IMR-90 (cell line): ENCODE data around the gene OR5B21. TPM values are rescaled to one million over a fixed set of nuclear protein-coding genes. Genes with fewer than 3 reads are reported as not detected.

Experiments
- ATAC-seq: fragments of 200-7000 bp; cut with Tn5 transposase; 2 replicates; pipeline ENCODE4 v1.9.1; 2020; ENCODE audit warnings: low read depth, mild to moderate bottlenecking, moderate library complexity
- BruUV-seq: library from RNA; stranded (reverse); fragments of 400-500 nt; replicated peaks from 2 replicates; lab custom pipeline; 2021; lab: Mats Ljungman, UMichigan
- CTCF ChIA-PET: fragments of 300-600 bp; formaldehyde crosslinking; extraction: SDS; loops from one replicate; lab custom pipeline; 2021; ENCODE audit warnings: antibody characterized with exemption; lab: Yijun Ruan, JAX
- POLR2A ChIA-PET: fragments of 300-600 bp; sonication (Branson Sonifier 250); formaldehyde crosslinking; loops from one replicate; lab custom pipeline; 2022; ENCODE audit warnings: antibody characterized with exemption; ENCODE audit not compliant: unreplicated experiment; lab: Charles Lee
- DNase-seq: peaks from one replicate; pipeline ENCODE4 v3.0.0; 2013
- H2AFZ ChIP-seq: replicated peaks from 2 replicates; pipeline ENCODE3; 2013; ENCODE audit warnings: low read length, mild to moderate bottlenecking; ENCODE audit not compliant: poor library complexity
- H2AK5ac ChIP-seq: 2 replicates; pipeline ENCODE4 v1.6.1; 2013; ENCODE audit warnings: low read depth, low read length, inconsistent platforms
- H2AK9ac ChIP-seq: replicated peaks from 2 replicates; pipeline ENCODE3; 2013; ENCODE audit warnings: mild to moderate bottlenecking, low read depth, low read length, moderate library complexity; ENCODE audit not compliant: poor library complexity
- H2BK120ac ChIP-seq: 2 replicates; pipeline ENCODE4 v1.6.1; 2013; ENCODE audit warnings: low read depth, low read length, inconsistent platforms
- H2BK15ac ChIP-seq: 3 replicates; pipeline ENCODE4 v1.6.1; 2013; ENCODE audit warnings: low read depth, low read length, inconsistent platforms
- H2BK20ac ChIP-seq: 2 replicates; pipeline ENCODE4 v1.6.1; 2013; ENCODE audit warnings: low read depth, mild to moderate bottlenecking, inconsistent platforms, low read length, moderate library complexity
- H2BK5ac ChIP-seq: 2 replicates; pipeline ENCODE4 v1.6.1; 2013; ENCODE audit warnings: mild to moderate bottlenecking, low read depth, low read length, inconsistent platforms; ENCODE audit not compliant: poor library complexity, severe bottlenecking
- H3K14ac ChIP-seq: replicated peaks from 2 replicates; pipeline ENCODE4 v1.6.1; 2013; ENCODE audit warnings: low read depth, low read length, inconsistent platforms
- H3K18ac ChIP-seq: 2 replicates; pipeline ENCODE4 v1.6.1; 2013; ENCODE audit warnings: low read depth, low read length, control low read depth
- H3K23ac ChIP-seq: 2 replicates; pipeline ENCODE4 v1.6.1; 2013; ENCODE audit warnings: low read depth, low read length, inconsistent platforms
- H3K27ac ChIP-seq: 2 replicates; pipeline ENCODE4 v1.5.1; 2013; ENCODE audit warnings: mild to moderate bottlenecking, control low read depth, low read length; ENCODE audit not compliant: insufficient read depth
- H3K27me3 ChIP-seq: 2 replicates; pipeline ENCODE4 v1.6.1; 2013; ENCODE audit warnings: low read length; ENCODE audit not compliant: control insufficient read depth, insufficient read depth
- H3K36me3 ChIP-seq: 2 replicates; pipeline ENCODE4 v1.6.1; 2013; ENCODE audit warnings: low read length, mixed read lengths; ENCODE audit not compliant: control insufficient read depth, insufficient read depth
- H3K4ac ChIP-seq: 2 replicates; pipeline ENCODE4 v1.6.1; 2013; ENCODE audit warnings: low read depth, low read length, inconsistent platforms
- H3K4me1 ChIP-seq: 2 replicates; pipeline ENCODE4 v1.6.1; 2013; ENCODE audit warnings: low read length, mixed read lengths; ENCODE audit not compliant: control insufficient read depth, insufficient read depth
- H3K4me2 ChIP-seq: 2 replicates; pipeline ENCODE4 v1.6.1; 2013; ENCODE audit warnings: low read depth, mild to moderate bottlenecking, control low read depth, low read length, moderate library complexity
- H3K4me3 ChIP-seq: 2 replicates; pipeline ENCODE4 v1.5.1; 2013; ENCODE audit warnings: low read depth, mild to moderate bottlenecking, control low read depth, low read length, moderate library complexity; ENCODE audit not compliant: insufficient read depth
- H3K56ac ChIP-seq: 2 replicates; pipeline ENCODE4 v1.6.1; 2013; ENCODE audit warnings: low read length, inconsistent platforms; ENCODE audit not compliant: insufficient read depth; ENCODE audit errors: extremely low read depth
- H3K79me1 ChIP-seq, 2 experiments: 2 replicates each; pipeline ENCODE4 v1.6.1; 2013; ENCODE audit warnings: low read length in 2 of 2, inconsistent platforms in 1 of 2, low read depth in 1 of 2
- H3K9ac ChIP-seq: 2 replicates; pipeline ENCODE4 v1.6.1; 2013; ENCODE audit warnings: low read depth, low read length, control low read depth
- H3K9me1 ChIP-seq: 2 replicates; pipeline ENCODE4 v1.6.1; 2013; ENCODE audit warnings: low read length, inconsistent platforms; ENCODE audit not compliant: insufficient read depth
- H3K9me3 ChIP-seq: 2 replicates; pipeline ENCODE4 v1.6.1; 2013; ENCODE audit warnings: low read length; ENCODE audit not compliant: control insufficient read depth, insufficient read depth
- H4K20me1 ChIP-seq: 2 replicates; pipeline ENCODE4 v1.6.1; 2013; ENCODE audit warnings: low read length, inconsistent platforms; ENCODE audit not compliant: insufficient read depth
- H4K5ac ChIP-seq: 2 replicates; pipeline ENCODE4 v1.6.1; 2013; ENCODE audit warnings: mild to moderate bottlenecking, low read depth, low read length, control low read depth
- H4K8ac ChIP-seq, 2 experiments: 2 replicates each; pipeline ENCODE4 v1.6.1; 2013; ENCODE audit warnings: low read depth in 2 of 2, low read length in 2 of 2, control low read depth in 1 of 2, inconsistent platforms in 1 of 2
- H4K91ac ChIP-seq: 2 replicates; pipeline ENCODE4 v1.6.1; 2013; ENCODE audit warnings: low read depth, low read length, inconsistent platforms; ENCODE audit not compliant: insufficient read depth
- BHLHE40 ChIP-seq: fragments of 150-350 bp; IDR thresholded peaks from 2 replicates; pipeline ENCODE4 v1.6.1; 2016; ENCODE audit warnings: mild to moderate bottlenecking, low read depth, low read length
- CEBPB ChIP-seq: IDR thresholded peaks from 2 replicates; pipeline ENCODE4 v1.6.1; 2012; ENCODE audit warnings: low read depth, low read length, improper control_type of control experiment
- CHD1 ChIP-seq: IDR thresholded peaks from 2 replicates; pipeline ENCODE4 v1.6.1; 2012; ENCODE audit warnings: low read depth, low read length, improper control_type of control experiment
- CTCF ChIP-seq: conservative IDR thresholded peaks from 2 replicates; pipeline ENCODE4 v1.5.1; 2012; ENCODE audit warnings: mild to moderate bottlenecking, low read depth, low read length, improper control_type of control experiment
- ELK1 ChIP-seq: fragments of 150-350 bp; IDR thresholded peaks from 2 replicates; pipeline ENCODE4 v1.6.1; 2016; ENCODE audit warnings: low read depth, mild to moderate bottlenecking, low read length, moderate library complexity, borderline replicate concordance
- MAFK ChIP-seq: IDR thresholded peaks from 2 replicates; pipeline ENCODE4 v1.6.1; 2012; ENCODE audit warnings: low read depth, low read length, improper control_type of control experiment
- MAZ ChIP-seq: IDR thresholded peaks from 2 replicates; pipeline ENCODE4 v1.6.1; 2012; ENCODE audit warnings: low read depth, mild to moderate bottlenecking, low read length, improper control_type of control experiment, moderate library complexity, borderline replicate concordance
- MXI1 ChIP-seq: IDR thresholded peaks from 2 replicates; pipeline ENCODE4 v1.6.1; 2012; ENCODE audit warnings: low read depth, mild to moderate bottlenecking, low read length, moderate library complexity, borderline replicate concordance
- NFE2L2 ChIP-seq: fragments of 150-350 bp; IDR thresholded peaks from 2 replicates; pipeline ENCODE4 v1.6.1; 2016; ENCODE audit warnings: low read depth, mild to moderate bottlenecking, low read length
- RAD21 ChIP-seq: IDR thresholded peaks from 2 replicates; pipeline ENCODE4 v1.6.1; 2012; ENCODE audit warnings: low read length, improper control_type of control experiment
- RFX5 ChIP-seq: IDR thresholded peaks from 2 replicates; pipeline ENCODE4 v1.8.0; 2012; ENCODE audit warnings: low read depth, mild to moderate bottlenecking, low read length, moderate library complexity
- USF2 ChIP-seq: fragments of 150-350 bp; IDR thresholded peaks from 2 replicates; pipeline ENCODE4 v1.6.1; 2017; ENCODE audit warnings: mild to moderate bottlenecking, antibody characterized with exemption, low read length, low read depth
- WGBS, 2 experiments: methylation state at CpG; one replicate each; pipeline versions ENCODE4 v1.1.5 to v1.1.7; 2013; ENCODE audit warnings: missing lambda C conversion rate in 2 of 2; ENCODE audit not compliant: insufficient read length in 1 of 2; ENCODE audit errors: extremely low coverage in 2 of 2; 5-methylcytosine and 5-hydroxymethylcytosine counted together
- dilution Hi-C: fragments of 300-500 bp; cut with HindIII; formaldehyde crosslinking; loops from one replicate; pipeline ENCODE4 v1.14.3; 2018; ENCODE audit warnings: low sequenced_read_pairs; ENCODE audit not compliant: unreplicated experiment
- in situ Hi-C: fragments of 300-500 bp; cut with MboI; formaldehyde crosslinking; loops from 3 replicates; pipeline ENCODE4 v1.14.3; 2019; ENCODE audit warnings: low sequenced_read_pairs, inconsistent platforms, mixed read lengths
- intact Hi-C: fragments of 100-400 bp; cut with micrococcal nuclease; formaldehyde crosslinking; loops from 2 replicates; pipeline ENCODE4 v1.10.0; 2022
- polyA plus RNA-seq, 3 experiments: library from polyadenylated mRNA; depleted of rRNA; stranded (reverse); fragments of >200 nt; gene quantifications; 2 replicates each; pipeline ENCODE4 v1.2.3, GENCODE V29; 2012; ENCODE audit warnings: low replicate concordance in 1 of 3
- total RNA-seq: library from RNA; depleted of rRNA; stranded (reverse); fragments of >200 nt; gene quantifications from 2 replicates; pipeline ENCODE4 v1.2.3, GENCODE V29; 2012

OR5B21 gene
- total and polyA plus RNA-seq, 2 of the 4 experiments (the other 2 are of a cell fraction), result not detected

DNA sequence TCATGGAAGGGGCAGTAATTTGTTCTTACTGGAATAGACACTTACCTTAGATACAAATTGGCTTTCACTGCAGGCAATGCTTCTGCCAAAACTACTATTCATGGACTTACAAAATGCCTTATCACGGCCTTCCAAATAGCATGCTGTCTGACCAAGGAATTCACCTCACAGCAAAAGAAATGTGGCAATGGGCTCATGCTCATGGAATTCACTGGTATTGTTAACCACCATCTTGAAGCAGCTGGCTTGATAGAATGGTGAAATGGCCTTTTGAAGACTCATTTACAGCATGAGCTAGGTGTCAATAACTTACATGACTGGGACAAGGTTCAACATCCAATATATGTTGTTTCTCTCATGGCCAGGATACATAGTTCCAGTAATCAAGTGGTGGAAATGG, 21.9 kb downstream of the OR5B21 start:
- in situ Hi-C loops, result no loop called here

More for the DNA sequence above, 21.9 kb downstream of the OR5B21 start:
- no peak for DNase-seq
- no peak overlapping the region for H2AFZ ChIP-seq
- no peaks in the 10 kb centered on the region for H4K20me1 ChIP-seq
- no peak overlapping the region for H3K56ac ChIP-seq
- H2BK15ac ChIP-seq, result no peak overlapping the region
- POLR2A ChIA-PET, result no interaction called here
- no peak overlapping the region for H2BK20ac ChIP-seq
- no CpG with 5 or more reads among the region's 1 CpG for WGBS, 2 experiments
- H2AK5ac ChIP-seq, result no peak overlapping the region
- H4K5ac ChIP-seq, result no peak overlapping the region
- no peak overlapping the region for H3K14ac ChIP-seq
- H3K36me3 ChIP-seq, result no peaks in the 10 kb centered on the region
- H3K79me1 ChIP-seq, result no peaks in the 10 kb centered on the region
- H4K91ac ChIP-seq, result no peak overlapping the region
- no peak overlapping the region for H3K23ac ChIP-seq
- no peak overlapping the region for H3K27ac ChIP-seq
- no peaks in the 10 kb centered on the region; the same call in 1 of the 2 replicates for H3K9me3 ChIP-seq
- H3K9me1 ChIP-seq, result no peaks in the 10 kb centered on the region
- TF ChIP-seq RAD21, result no peak
- TF ChIP-seq MAZ, result no peak
- TF ChIP-seq BHLHE40, result no peak
- TF ChIP-seq ELK1, result no peak
- no peak for TF ChIP-seq NFE2L2
- TF ChIP-seq CEBPB, result no peak
- TF ChIP-seq MXI1, result no peak
- TF ChIP-seq CTCF, result no peak
- no peak for TF ChIP-seq MAFK
- no peak for TF ChIP-seq USF2
- no peak for TF ChIP-seq CHD1
- no peak for TF ChIP-seq RFX5
- H3K18ac ChIP-seq, result no peak overlapping the region
- no peak overlapping the region for H2AK9ac ChIP-seq
- no peak overlapping the region for H4K8ac ChIP-seq
- no peak overlapping the region for H2BK120ac ChIP-seq
- CTCF ChIA-PET, result no interaction called here
- no peak overlapping the region for H3K4me2 ChIP-seq
- H3K27me3 ChIP-seq, result no peaks in the 10 kb centered on the region
- BruUV-seq, result no TSS peak
- intact Hi-C loops, result no loop called here
- ATAC-seq, result no peak
- H2BK5ac ChIP-seq, result no peak overlapping the region
- H3K9ac ChIP-seq, result no peak overlapping the region
- H3K4ac ChIP-seq, result no peak overlapping the region
- H3K4me3 ChIP-seq, result no peak overlapping the region
- no peaks in the 10 kb centered on the region for H3K4me1 ChIP-seq
- dilution Hi-C loops, result no loop called here
